Hepatocyte (in vitro differentiated cells): Measurements from ENCODE around the gene RPH3AL. TPM values are rescaled to one million over a fixed set of nuclear protein-coding genes. Genes with fewer than 3 reads are reported as not detected.

Source experiments
- DNase-seq: peaks from one replicate; pipeline ENCODE4 v3.0.0-alpha.2; 2016; ENCODE audit warnings: low spot score
- H2AFZ ChIP-seq: fragments of 200-600 bp; sonication (generic); 2 replicates; pipeline ENCODE4 v1.6.0; 2016; ENCODE audit warnings: antibody characterized with exemption, mild to moderate bottlenecking
- H3K27ac ChIP-seq: fragments of 200-600 bp; sonication (generic); 2 replicates; pipeline ENCODE4 v1.5.1; 2016; ENCODE audit warnings: mild to moderate bottlenecking
- H3K27me3 ChIP-seq: fragments of 200-600 bp; sonication (generic); 2 replicates; pipeline ENCODE4 v1.6.1; 2016
- H3K36me3 ChIP-seq: fragments of 200-600 bp; sonication (generic); replicated peaks from 2 replicates; pipeline ENCODE4 v1.5.1; 2016; ENCODE audit warnings: low read depth; ENCODE audit not compliant: insufficient read depth
- H3K4me1 ChIP-seq: fragments of 200-600 bp; sonication (generic); 2 replicates; pipeline ENCODE4 v1.5.1; 2016; ENCODE audit warnings: mild to moderate bottlenecking, moderate library complexity; ENCODE audit not compliant: insufficient read depth
- H3K4me2 ChIP-seq: fragments of 200-600 bp; sonication (generic); 2 replicates; pipeline ENCODE4 v1.6.0; 2016
- H3K4me3 ChIP-seq: fragments of 200-600 bp; sonication (generic); 2 replicates; pipeline ENCODE4 v1.5.1; 2016; ENCODE audit warnings: mild to moderate bottlenecking
- H3K79me2 ChIP-seq: fragments of 200-600 bp; sonication (generic); 2 replicates; pipeline ENCODE4 v1.6.0; 2017; ENCODE audit warnings: mild to moderate bottlenecking
- H3K9me2 ChIP-seq: fragments of 200-600 bp; sonication (generic); replicated peaks from 2 replicates; pipeline ENCODE4 v1.6.0; 2017; ENCODE audit warnings: mild to moderate bottlenecking; ENCODE audit not compliant: insufficient read depth
- H3K9me3 ChIP-seq: fragments of 200-600 bp; sonication (generic); 2 replicates; pipeline ENCODE4 v1.5.1; 2016; ENCODE audit warnings: low read depth, mild to moderate bottlenecking
- H4K20me1 ChIP-seq: fragments of 200-600 bp; sonication (generic); 2 replicates; pipeline ENCODE4 v1.6.0; 2016; ENCODE audit warnings: mild to moderate bottlenecking; ENCODE audit not compliant: insufficient read depth, poor library complexity, severe bottlenecking
- EZH2 ChIP-seq: fragments of 200-600 bp; sonication (generic); IDR thresholded peaks from 2 replicates; pipeline ENCODE4 v1.6.1; 2016; ENCODE audit warnings: antibody characterized with exemption, mild to moderate bottlenecking, borderline replicate concordance
- EZH2phosphoT487 ChIP-seq: fragments of 200-600 bp; sonication (generic); IDR thresholded peaks from one replicate; pipeline ENCODE4 v1.6.1; 2018; ENCODE audit warnings: antibody characterized with exemption, mild to moderate bottlenecking, low read depth, moderate library complexity; ENCODE audit not compliant: unreplicated experiment, severe bottlenecking
- WGBS: methylation state at CpG from one replicate; pipeline ENCODE4 v1.1.6; 2016; ENCODE audit warnings: low lambda C conversion rate; ENCODE audit errors: missing lambda C conversion rate; 5-methylcytosine and 5-hydroxymethylcytosine counted together
- polyA plus RNA-seq: library from polyadenylated mRNA; unstranded; fragments of >200 nt; fragmentation: Nextera tagmentation; extraction: Ambion mirVana; gene quantifications from 2 replicates; pipeline ENCODE4 v1.2.1, GENCODE V29; 2016
- total RNA-seq: library from RNA; depleted of rRNA; stranded (reverse); fragments of >200 nt; gene quantifications from 2 replicates; pipeline ENCODE4 v1.2.3, GENCODE V29; 2014
- TF ChIP-seq, protein P1 (sequence below): fragments of 200-600 bp; sonication (generic); IDR thresholded peaks from 2 replicates; pipeline ENCODE4 v1.5.1; 2016; ENCODE audit warnings: antibody characterized with exemption, mild to moderate bottlenecking; ENCODE audit not compliant: poor library complexity

The RPH3AL gene
- total and polyA plus RNA-seq, 2 experiments from 2014 or later, result 7.0 to 7.6 TPM

DNA sequence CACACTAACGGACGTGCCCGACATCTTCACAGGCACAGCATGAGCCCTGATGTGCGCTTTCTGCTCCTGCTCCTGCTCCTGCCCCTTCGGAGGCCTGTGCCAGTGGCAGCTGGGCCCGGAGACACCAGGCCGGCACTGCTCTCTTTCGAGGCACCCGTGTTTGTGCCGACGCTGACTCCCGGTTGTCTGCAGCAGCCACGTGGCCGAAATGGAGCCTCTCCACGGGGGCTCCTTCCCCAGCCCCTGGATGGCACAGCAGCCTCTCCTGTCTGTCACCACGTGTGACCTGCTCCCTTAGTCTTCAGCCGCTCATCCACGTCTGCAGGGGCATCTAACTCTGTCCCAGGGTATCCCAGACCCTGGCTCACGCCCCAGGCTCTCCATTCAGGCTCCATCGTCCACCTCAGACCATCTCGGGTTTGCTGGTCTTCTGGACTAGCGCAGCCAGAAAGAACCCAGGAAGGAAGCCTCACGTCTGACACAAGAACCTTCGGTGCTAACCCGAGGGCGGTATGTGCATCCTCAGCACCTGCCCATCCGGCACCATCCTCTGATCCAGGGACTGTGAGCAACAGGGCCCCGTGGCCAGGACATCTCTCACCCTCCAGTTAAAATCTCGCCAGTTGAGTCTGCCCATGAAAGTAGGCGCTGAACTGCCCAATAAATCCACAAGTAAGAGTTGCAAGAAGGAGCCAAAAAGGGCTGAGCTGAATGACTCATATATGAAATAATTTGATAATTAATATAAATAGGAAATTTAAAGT lies 4.2 kb upstream of the RPH3AL start:
- no peaks in the 10 kb centered on the region for H3K9me2 ChIP-seq
- H3K4me3 ChIP-seq, result no peak overlapping the region
- H2AFZ ChIP-seq, result no peak overlapping the region
- TF ChIP-seq EZH2 (no peak), EZH2phosphoT487 (no peak)
- TF ChIP-seq, protein P1, sequence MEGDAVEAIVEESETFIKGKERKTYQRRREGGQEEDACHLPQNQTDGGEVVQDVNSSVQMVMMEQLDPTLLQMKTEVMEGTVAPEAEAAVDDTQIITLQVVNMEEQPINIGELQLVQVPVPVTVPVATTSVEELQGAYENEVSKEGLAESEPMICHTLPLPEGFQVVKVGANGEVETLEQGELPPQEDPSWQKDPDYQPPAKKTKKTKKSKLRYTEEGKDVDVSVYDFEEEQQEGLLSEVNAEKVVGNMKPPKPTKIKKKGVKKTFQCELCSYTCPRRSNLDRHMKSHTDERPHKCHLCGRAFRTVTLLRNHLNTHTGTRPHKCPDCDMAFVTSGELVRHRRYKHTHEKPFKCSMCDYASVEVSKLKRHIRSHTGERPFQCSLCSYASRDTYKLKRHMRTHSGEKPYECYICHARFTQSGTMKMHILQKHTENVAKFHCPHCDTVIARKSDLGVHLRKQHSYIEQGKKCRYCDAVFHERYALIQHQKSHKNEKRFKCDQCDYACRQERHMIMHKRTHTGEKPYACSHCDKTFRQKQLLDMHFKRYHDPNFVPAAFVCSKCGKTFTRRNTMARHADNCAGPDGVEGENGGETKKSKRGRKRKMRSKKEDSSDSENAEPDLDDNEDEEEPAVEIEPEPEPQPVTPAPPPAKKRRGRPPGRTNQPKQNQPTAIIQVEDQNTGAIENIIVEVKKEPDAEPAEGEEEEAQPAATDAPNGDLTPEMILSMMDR, result no peak
- no peak for DNase-seq
- 96% methylated on average over 30 of the region's 30 CpGs for WGBS
- H3K27ac ChIP-seq, result no peak overlapping the region
- H3K36me3 ChIP-seq, result no peaks in the 10 kb centered on the region
- peaks cover 21% of the 10 kb centered on the region for H3K4me1 ChIP-seq
- no peak overlapping the region for H3K4me2 ChIP-seq
- H3K79me2 ChIP-seq, result peaks cover 9% of the 10 kb centered on the region
- H4K20me1 ChIP-seq, result no peaks in the 10 kb centered on the region
- H3K9me3 ChIP-seq, result no peaks in the 10 kb centered on the region
- H3K27me3 ChIP-seq, result no peaks in the 10 kb centered on the region

DNA sequence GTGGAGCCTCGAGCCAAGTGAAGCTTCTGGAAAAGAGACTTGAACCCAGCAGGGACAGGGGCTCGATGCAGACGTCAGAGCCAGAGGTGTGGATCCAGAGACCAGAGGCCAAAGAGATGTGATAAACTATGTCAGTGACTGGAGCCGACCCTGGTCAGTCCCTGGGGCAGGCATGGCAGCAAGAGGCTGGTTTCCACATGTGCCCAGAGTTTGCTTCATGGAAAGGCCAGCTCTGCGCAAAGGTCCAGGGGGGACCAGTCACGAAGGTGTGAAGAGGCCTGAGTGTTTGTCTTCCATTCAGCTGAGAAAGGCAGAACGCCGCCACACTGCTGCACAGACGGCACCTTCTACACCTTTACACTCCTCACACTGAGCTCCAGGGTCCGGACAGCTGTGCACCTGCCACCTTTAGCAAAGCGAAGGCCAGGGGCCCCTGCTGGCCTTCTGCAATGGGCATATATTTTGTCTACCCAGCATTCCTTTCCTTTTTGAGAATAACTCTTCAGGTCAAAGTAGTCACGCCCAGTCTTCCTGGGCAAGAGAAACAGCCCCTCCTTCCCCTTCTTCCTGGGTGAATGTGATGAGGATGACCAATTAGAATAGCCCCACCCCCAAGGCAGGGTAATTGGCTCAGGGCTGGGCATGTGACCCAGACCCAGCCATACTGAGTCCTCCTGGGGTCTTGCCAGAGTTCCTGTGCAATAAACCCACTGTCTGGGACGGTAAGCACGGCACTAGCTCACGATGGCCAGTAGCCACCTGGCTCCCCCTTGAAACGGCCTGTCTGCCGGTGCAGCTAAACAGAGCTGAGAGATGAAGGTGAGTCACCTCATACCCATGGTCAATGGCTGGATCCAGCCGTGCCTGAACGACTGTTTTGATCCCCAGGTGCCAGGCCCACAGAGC lies 2.3 kb upstream of the RPH3AL start:
- peaks cover 17% of the 10 kb centered on the region for H3K79me2 ChIP-seq
- H3K36me3 ChIP-seq, result no peaks in the 10 kb centered on the region
- H3K4me2 ChIP-seq, result no peak overlapping the region
- no peak overlapping the region for H2AFZ ChIP-seq
- no peak for DNase-seq
- no peak overlapping the region for H3K4me3 ChIP-seq
- H3K4me1 ChIP-seq, result peaks cover 41% of the 10 kb centered on the region
- H3K27me3 ChIP-seq, result no peaks in the 10 kb centered on the region
- H3K27ac ChIP-seq, result peak overlapping the region; percentile 98
- WGBS, result 83% methylated on average over 19 of the region's 19 CpGs
- no peaks in the 10 kb centered on the region for H3K9me3 ChIP-seq
- no peak for TF ChIP-seq EZH2
- TF ChIP-seq, protein P1, result no peak
- no peak for TF ChIP-seq EZH2phosphoT487
- no peaks in the 10 kb centered on the region for H3K9me2 ChIP-seq
- H4K20me1 ChIP-seq, result no peaks in the 10 kb centered on the region

DNA sequence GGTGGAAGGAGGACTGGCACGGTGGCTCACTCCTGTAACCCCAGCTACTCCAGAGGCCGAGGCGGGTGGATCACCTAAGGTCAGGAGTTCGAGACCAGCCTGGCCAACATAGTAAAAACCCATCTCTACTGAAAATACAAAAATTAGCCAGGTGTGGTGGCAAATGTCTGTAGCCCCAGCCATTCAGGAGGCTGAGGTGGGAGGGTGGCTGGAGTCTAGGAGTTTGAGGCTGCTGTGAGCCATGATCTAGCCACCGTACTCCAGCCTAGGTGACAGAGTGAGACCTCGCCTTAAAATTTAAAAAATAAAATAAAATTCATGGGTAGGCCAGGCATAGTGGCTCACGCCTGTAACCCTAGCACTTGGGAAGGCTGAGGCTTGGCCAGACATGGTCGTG lies 1.2 kb upstream of the RPH3AL start:
- H3K36me3 ChIP-seq, result no peaks in the 10 kb centered on the region
- peak overlapping the region; percentile 69 for H3K4me2 ChIP-seq
- no peak overlapping the region for H3K4me3 ChIP-seq
- no peaks in the 10 kb centered on the region for H3K9me3 ChIP-seq
- H3K27me3 ChIP-seq, result no peaks in the 10 kb centered on the region
- WGBS, result 90% methylated on average over 8 of the region's 8 CpGs
- TF ChIP-seq, protein P1, result no peak
- TF ChIP-seq EZH2phosphoT487 (no peak), EZH2 (no peak)
- H3K27ac ChIP-seq, result peak overlapping the region; percentile 98
- H2AFZ ChIP-seq, result no peak overlapping the region
- H3K4me1 ChIP-seq, result peaks cover 49% of the 10 kb centered on the region
- no peaks in the 10 kb centered on the region for H4K20me1 ChIP-seq
- H3K9me2 ChIP-seq, result no peaks in the 10 kb centered on the region
- no peak for DNase-seq
- H3K79me2 ChIP-seq, result peaks cover 20% of the 10 kb centered on the region
